Subcutaneous abdominal adipose tissue (tissue), 5 donors: ENCODE data around the gene MLF2.
"Not testable (repeated sequence)": the region's sequence is repeated elsewhere in the genome, so short reads cannot be mapped to it uniquely, and the experiment has no call there.

Source experiments
- H3K27ac ChIP-seq: one replicate; pipeline ENCODE4 v1.7.0; 2013; ENCODE audit warnings: low read depth, mild to moderate bottlenecking, inconsistent platforms, low read length, moderate library complexity
- H3K27me3 ChIP-seq, 5 donors: one replicate each; pipeline ENCODE4 v1.7.0; 2013; ENCODE audit warnings: low read length in 5 of 5, inconsistent platforms in 1 of 5; ENCODE audit not compliant: control insufficient read depth in 5 of 5, insufficient read depth in 4 of 5
- H3K36me3 ChIP-seq, 5 donors: one replicate each; pipeline ENCODE4 v1.7.0; 2013; ENCODE audit warnings: low read length in 5 of 5; ENCODE audit not compliant: control insufficient read depth in 5 of 5, insufficient read depth in 5 of 5
- H3K4me1 ChIP-seq, 5 donors: one replicate each; pipeline ENCODE4 v1.7.0; 2013; ENCODE audit warnings: low read length in 5 of 5, mild to moderate bottlenecking in 3 of 5, moderate library complexity in 1 of 5; ENCODE audit not compliant: control insufficient read depth in 5 of 5, insufficient read depth in 5 of 5
- H3K4me3 ChIP-seq, 5 donors: one replicate each; pipeline ENCODE4 v1.7.0; 2013; ENCODE audit warnings: low read length in 5 of 5, low read depth in 1 of 5
- H3K9ac ChIP-seq, 5 donors: one replicate each; pipeline ENCODE4 v1.7.0; 2013; ENCODE audit warnings: low read length in 5 of 5, mild to moderate bottlenecking in 4 of 5, moderate library complexity in 3 of 5
- H3K9me3 ChIP-seq, 5 donors: one replicate each; pipeline ENCODE4 v1.7.0; 2013; ENCODE audit warnings: low read length in 5 of 5; ENCODE audit not compliant: control insufficient read depth in 5 of 5
- donor health status: healthy.
- donor health status: healthy.
- donor health status: healthy.
- donor health status: healthy.
- donor health status: healthy.

Gene MLF2

GRCh38 chr12:6722863-6723262 is 30.1 kb downstream of the MLF2 start:
- Histone ChIP-seq H3K4me1 (peaks cover 3 to 18% (median 13%) of the 10 kb centered on the region in 5 donors), H3K36me3 (peaks cover 0 to 6% (median 5%) of the 10 kb centered on the region in 5 donors), H3K9me3 (no peaks in the 10 kb centered on the region), H3K27me3 (no peaks in the 10 kb centered on the region), H3K4me3 (no peak overlapping the region), H3K27ac (no peak overlapping the region), H3K9ac (no peak overlapping the region)

DNA sequence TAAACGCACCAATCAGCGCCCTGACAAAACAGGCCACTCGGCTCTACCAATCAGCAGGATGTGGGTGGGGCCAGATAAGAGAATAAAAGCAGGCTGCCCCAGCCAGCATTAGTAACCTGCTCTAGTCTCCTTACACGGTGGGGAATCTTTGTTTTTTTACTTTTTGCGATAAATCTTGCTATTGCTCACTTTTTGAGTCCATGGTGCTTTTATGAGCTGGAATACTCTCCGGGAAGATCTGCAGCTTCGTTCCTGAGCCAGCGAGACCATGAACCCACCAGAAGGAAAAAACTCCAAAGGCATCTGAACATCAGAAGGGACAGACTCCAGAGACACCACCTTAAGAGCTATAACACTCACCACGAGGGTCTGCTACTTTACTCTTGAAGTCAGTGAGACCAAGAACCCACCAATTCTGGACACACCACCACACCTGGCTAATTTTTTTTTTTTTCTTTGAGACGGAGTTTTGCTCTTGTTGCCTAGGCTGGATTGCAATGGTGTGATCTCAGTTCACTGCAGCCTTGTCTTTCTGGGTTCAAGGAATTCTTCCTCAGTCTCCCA is 36.0 kb downstream of the MLF2 start:
- Histone ChIP-seq H3K4me1 (no peaks in the 10 kb centered on the region), H3K27ac (no peak overlapping the region), H3K9ac (no peak overlapping the region), H3K36me3 (no peaks in the 10 kb centered on the region), H3K9me3 (no peaks in the 10 kb centered on the region), H3K27me3 (no peaks in the 10 kb centered on the region), H3K4me3 (no peak overlapping the region)

GRCh38 chr12:6716031-6716873 is 36.7 kb downstream of the MLF2 start:
- not testable (repeated sequence) for H3K27ac ChIP-seq, H3K36me3 ChIP-seq, H3K4me3 ChIP-seq, H3K27me3 ChIP-seq, H3K9ac ChIP-seq, H3K4me1 ChIP-seq, H3K9me3 ChIP-seq

- Histone ChIP-seq H3K9me3 (no peaks in the 10 kb centered on the region), H3K27me3 (peaks cover 3 to 17% (median 4%) of the 10 kb centered on the region in 5 donors), H3K9ac (no peak overlapping the region), H3K27ac (no peak overlapping the region), H3K4me1 (no peaks in the 10 kb centered on the region), H3K36me3 (no peaks in the 10 kb centered on the region), H3K4me3 (no peak overlapping the region)
Measured at GRCh38 chr12:6708960-6709394, 44.0 kb downstream of the MLF2 start.

DNA sequence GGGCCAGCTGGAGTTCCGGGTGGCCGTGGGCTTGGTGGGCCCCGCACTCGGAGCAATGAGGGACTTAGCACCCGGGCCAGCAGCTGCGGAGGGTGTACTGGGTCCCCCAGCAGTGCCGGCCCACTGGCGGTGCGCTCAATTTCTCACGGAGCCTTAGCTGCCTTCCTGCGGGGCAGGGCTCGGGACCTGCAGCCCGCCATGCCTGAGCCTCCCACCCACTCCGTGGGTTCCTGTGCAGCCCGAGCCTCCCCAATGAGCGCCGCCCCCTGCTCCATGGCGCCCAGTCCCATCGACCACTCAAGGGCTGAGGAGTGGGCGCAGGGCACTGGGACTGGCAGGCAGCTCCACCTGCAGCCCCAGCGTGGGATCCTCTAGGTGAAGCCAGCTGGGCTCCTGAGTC is 44.6 kb downstream of the MLF2 start:
- H3K4me1 ChIP-seq, H3K9ac ChIP-seq, H3K27ac ChIP-seq, H3K36me3 ChIP-seq, H3K4me3 ChIP-seq, H3K9me3 ChIP-seq: not testable (repeated sequence)
- peaks cover 7 to 23% (median 10%) of the 10 kb centered on the region in 5 donors for H3K27me3 ChIP-seq

DNA sequence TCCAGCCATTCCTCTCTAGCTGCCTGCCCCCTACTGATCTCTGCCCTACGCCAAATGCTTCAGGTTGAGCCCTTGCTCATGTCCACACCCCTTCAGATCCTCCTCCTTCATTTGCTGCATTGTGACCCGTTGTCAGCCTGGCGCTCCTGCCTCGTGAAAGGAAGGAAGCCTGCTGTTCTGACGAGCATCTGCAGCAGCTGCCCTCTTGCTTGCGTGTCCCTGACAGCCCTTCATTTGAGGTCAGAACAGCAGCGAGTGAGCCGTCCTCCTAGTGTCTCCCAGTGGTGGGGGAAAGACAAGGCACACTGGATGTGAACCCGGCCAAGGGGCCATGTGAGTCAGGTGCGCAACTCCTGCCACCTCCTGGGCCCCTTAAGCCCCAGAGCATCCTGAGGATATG is 49.3 kb downstream of the MLF2 start:
- peaks cover 0 to 15% (median 9%) of the 10 kb centered on the region in 5 donors for H3K4me1 ChIP-seq
- no peak overlapping the region for H3K9ac ChIP-seq
- no peak overlapping the region for H3K27ac ChIP-seq
- H3K36me3 ChIP-seq: no peaks in the 10 kb centered on the region
- H3K9me3 ChIP-seq: no peaks in the 10 kb centered on the region
- H3K27me3 ChIP-seq: peaks cover 33 to 48% (median 39%) of the 10 kb centered on the region in 5 donors
- H3K4me3 ChIP-seq: no peak overlapping the region

DNA sequence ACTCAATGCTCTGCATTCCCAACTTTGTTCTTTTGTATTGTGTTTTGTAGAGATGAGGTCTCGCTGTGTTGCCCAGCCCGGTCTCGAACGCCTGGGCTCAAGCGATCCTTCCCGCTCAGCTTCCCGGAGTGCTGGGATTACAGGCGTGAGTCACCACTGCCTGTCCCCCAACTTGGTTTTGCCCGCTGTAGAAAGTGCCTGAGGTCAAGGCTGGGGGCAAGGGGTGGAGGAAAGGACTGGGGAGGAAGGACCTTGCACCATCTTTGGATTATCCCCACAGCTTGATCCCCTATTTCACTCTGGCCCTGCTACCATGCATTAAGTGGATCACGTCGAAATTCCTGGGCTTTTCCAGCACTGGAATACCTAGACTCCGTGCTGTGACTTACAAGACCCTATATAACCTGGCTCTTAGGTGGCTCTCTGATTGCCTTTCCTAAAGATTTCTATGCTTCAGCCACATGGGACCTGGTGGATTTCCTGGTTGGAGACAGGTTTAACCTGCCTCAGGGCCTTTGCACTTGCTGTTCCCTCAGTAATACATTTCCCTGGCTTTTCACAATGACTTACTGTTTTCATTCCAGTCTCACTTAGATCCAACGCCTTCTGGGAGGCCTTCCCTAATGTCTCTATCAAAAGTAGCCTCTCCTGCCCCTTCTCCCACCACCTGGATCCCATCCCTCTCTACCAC is 51.7 kb downstream of the MLF2 start:
- Histone ChIP-seq H3K36me3 (no peaks in the 10 kb centered on the region), H3K9me3 (no peaks in the 10 kb centered on the region), H3K9ac (no peak overlapping the region), H3K27ac (no peak overlapping the region), H3K4me1 (peaks cover 0 to 15% (median 9%) of the 10 kb centered on the region in 5 donors), H3K27me3 (peaks cover 49 to 72% (median 58%) of the 10 kb centered on the region in 5 donors), H3K4me3 (peak overlapping the region in 2 of 5 donors; percentile 37 to 45)

DNA sequence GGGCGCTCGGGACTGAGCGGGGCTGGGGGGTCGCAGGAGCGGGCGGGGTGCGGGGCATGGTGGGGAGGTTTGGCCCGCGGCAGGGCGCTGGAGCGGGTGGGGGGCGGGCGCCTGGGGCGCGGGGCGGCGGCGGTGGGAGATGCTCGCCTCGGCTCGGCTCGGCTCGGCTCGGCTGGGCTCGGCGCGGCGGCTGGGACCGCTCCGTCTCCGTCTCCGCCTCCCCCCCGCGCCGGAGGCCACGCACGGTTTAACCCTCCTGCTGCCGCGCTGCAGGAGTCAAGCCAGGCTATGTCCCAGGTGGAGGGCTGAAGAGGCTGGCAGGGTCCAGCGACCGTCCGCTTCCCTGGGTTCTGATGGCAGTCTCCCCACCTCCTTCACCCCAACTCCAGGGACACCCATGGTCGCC is 52.3 kb downstream of the MLF2 start, which contains the start of gene PIANP:
Gene PIANP (minus strand): TSS at position 170 of the 406 bp plus-strand sequence. CDS start 2,754 bp downstream, outside the sequence.
- Histone ChIP-seq H3K4me3 (peak within 1 kb of the TSS in 2 of 5 donors; percentile 37 to 45), H3K36me3 (no peaks in the 10 kb centered on the region), H3K27ac (no peak within 1 kb of the TSS), H3K9ac (no peak within 1 kb of the TSS), H3K9me3 (no peaks in the 10 kb centered on the region), H3K27me3 (peaks cover 49 to 73% (median 62%) of the 10 kb centered on the region in 5 donors), H3K4me1 (peaks cover 0 to 15% (median 9%) of the 10 kb centered on the region in 5 donors)

- no peaks in the 10 kb centered on the region for H3K36me3 ChIP-seq
- H3K27me3 ChIP-seq: peaks cover 54 to 78% (median 66%) of the 10 kb centered on the region in 5 donors
- no peaks in the 10 kb centered on the region for H3K9me3 ChIP-seq
- H3K27ac ChIP-seq: no peak overlapping the region
- H3K9ac ChIP-seq: no peak overlapping the region
- peaks cover 0 to 15% (median 9%) of the 10 kb centered on the region in 5 donors for H3K4me1 ChIP-seq
- H3K4me3 ChIP-seq: peak overlapping the region in 2 of 5 donors; percentile 12 to 40
Measured at GRCh38 chr12:6699989-6700645, 52.8 kb downstream of the MLF2 start.
